Measurements from ENCODE around the gene PACS2.
A peak's percentile ranks its signal among the peaks of the same experiment; 100 is the strongest.

The PACS2 gene

GRCh38 chr14:105384605-105385321 lies 70.2 kb downstream of the PACS2 start:
- H3K9me3 ChIP-seq, result no peaks in the 10 kb centered on the region
- H3K36me3 ChIP-seq, result no peaks in the 10 kb centered on the region
- DNase-seq, result peak; percentile 9
- TF ChIP-seq CTCF (IDR thresholded peaks at IDR 0.05; ENCODE audit: low read depth, low read length), result no peak
- H3K27me3 ChIP-seq, result no peaks in the 10 kb centered on the region
- H3K4me1 ChIP-seq, result no peaks in the 10 kb centered on the region
- H3K4me3 ChIP-seq (ENCODE audit: low read depth, low read length), result no peak overlapping the region

- TF ChIP-seq CTCF (IDR thresholded peaks at IDR 0.05; ENCODE audit: low read depth, low read length), result no peak
- Histone ChIP-seq H3K4me1 (no peaks in the 10 kb centered on the region), H3K27me3 (no peaks in the 10 kb centered on the region)
Observed at GRCh38 chr14:105385322-105385637, 70.7 kb downstream of the PACS2 start.

GRCh38 chr14:105385698-105386365 lies 71.3 kb downstream of the PACS2 start:
- DNase-seq, result peak; percentile 5
- no peaks in the 10 kb centered on the region for H3K9me3 ChIP-seq
- no peak for TF ChIP-seq CTCF (IDR thresholded peaks at IDR 0.05; ENCODE audit: low read depth, low read length)
- H3K4me1 ChIP-seq, result no peaks in the 10 kb centered on the region
- no peak overlapping the region for H3K4me3 ChIP-seq (ENCODE audit: low read depth, low read length)
- no peaks in the 10 kb centered on the region for H3K36me3 ChIP-seq
- no peaks in the 10 kb centered on the region for H3K27me3 ChIP-seq

More at GRCh38 chr14:105385322-105385637, 70.7 kb downstream of the PACS2 start:
- H3K4me3 ChIP-seq (ENCODE audit: low read depth, low read length), result no peak overlapping the region
- no peaks in the 10 kb centered on the region for H3K9me3 ChIP-seq
- no peak for DNase-seq
- no peaks in the 10 kb centered on the region for H3K36me3 ChIP-seq

GRCh38 chr14:105386581-105387529 lies 72.3 kb downstream of the PACS2 start:
- H3K27me3 ChIP-seq, result no peaks in the 10 kb centered on the region
- DNase-seq, result peak; percentile 11
- TF ChIP-seq CTCF (IDR thresholded peaks at IDR 0.05; ENCODE audit: low read depth, low read length), result no peak
- no peaks in the 10 kb centered on the region for H3K4me1 ChIP-seq
- no peaks in the 10 kb centered on the region for H3K9me3 ChIP-seq
- H3K4me3 ChIP-seq (ENCODE audit: low read depth, low read length), result no peak overlapping the region
- no peaks in the 10 kb centered on the region for H3K36me3 ChIP-seq

GRCh38 chr14:105387530-105387922 lies 73.0 kb downstream of the PACS2 start:
- Histone ChIP-seq H3K4me3 (ENCODE audit: low read depth, low read length) (no peak overlapping the region), H3K27me3 (no peaks in the 10 kb centered on the region), H3K4me1 (no peaks in the 10 kb centered on the region), H3K36me3 (no peaks in the 10 kb centered on the region), H3K9me3 (no peaks in the 10 kb centered on the region)
- no peak for DNase-seq
- TF ChIP-seq CTCF (IDR thresholded peaks at IDR 0.05; ENCODE audit: low read depth, low read length), result no peak
